ENCODE data around the gene RTL1. TPM values are rescaled to one million over a fixed set of nuclear protein-coding genes. Genes with fewer than 3 reads are reported as not detected.

The RTL1 gene
- total and polyA plus RNA-seq, 2 donors (not counting 1 experiment from before 2014, with no cell fraction given) = not detected

DNA sequence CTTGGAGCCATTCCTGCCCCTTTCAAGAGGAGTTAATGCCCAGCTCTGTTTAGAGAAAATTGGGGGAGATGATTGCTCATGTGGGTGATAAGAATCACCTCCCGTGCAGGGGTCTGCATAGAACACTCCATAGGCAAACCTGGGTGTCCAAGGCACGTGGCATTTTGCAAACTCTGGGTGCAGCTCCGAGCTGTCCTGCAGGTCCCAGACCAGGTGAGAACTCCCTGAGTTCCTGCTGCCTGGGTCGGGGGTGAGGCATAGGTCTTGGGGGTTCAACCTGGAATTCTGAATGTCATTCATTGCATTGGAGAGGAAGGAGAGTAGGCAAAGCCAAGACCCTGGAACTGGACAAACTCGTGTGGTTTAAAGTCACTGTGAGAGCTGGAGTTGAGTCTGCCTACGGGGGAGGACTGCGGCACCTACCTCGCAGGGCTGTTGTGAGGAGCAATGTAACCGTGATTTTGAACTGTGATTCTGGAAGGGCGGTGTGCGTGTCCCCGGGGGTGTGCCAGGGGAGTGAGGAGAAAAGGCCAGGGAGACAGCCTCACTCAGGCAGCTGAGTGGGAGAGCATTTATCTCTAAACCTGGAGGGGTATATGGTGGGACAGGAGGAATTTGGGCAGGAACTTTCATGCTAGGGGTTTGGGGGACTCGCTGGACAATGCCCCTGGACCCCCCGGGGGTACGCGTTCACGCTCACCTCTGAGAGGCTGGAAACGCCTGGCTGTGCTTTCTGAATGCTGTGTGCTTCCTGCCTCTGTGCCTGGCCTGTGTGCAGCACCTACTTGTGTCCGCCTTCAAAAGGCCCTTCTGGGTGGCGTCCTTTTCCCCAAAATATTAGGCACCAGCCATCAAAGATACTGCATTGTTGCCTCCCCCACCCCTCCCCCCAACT, 47.2 kb downstream of the RTL1 start:
- Histone ChIP-seq H3K4me2 (ENCODE audit: extremely low read depth, insufficient read depth, low read length) (no peak overlapping the region), H3K27ac (ENCODE audit: insufficient read depth, low read length) (no peak overlapping the region), H2AFZ (ENCODE audit: low read length) (no peak overlapping the region), H3K27me3 (ENCODE audit: control insufficient read depth, insufficient read depth, low read length) (no peaks in the 10 kb centered on the region), H3K36me3 (ENCODE audit: control insufficient read depth, insufficient read depth, low read length) (peaks cover 1% of the 10 kb centered on the region), H3K9ac (ENCODE audit: insufficient read depth, low read length) (no peak overlapping the region), H4K20me1 (ENCODE audit: control insufficient read depth, extremely low read depth, insufficient read depth, low read length) (no peaks in the 10 kb centered on the region), H3K79me2 (ENCODE audit: control insufficient read depth, insufficient read depth, low read length) (peaks cover 18% of the 10 kb centered on the region), H3K4me1 (ENCODE audit: control insufficient read depth, extremely low read depth, insufficient read depth, low read length) (no peaks in the 10 kb centered on the region), H3K4me3 (replicated peaks in 1 of 4; ENCODE audit: control extremely low read depth in 1 of 4, insufficient read depth in 1 of 4, low read depth in 3 of 4, low read length in 4 of 4) (no peak overlapping the region), H3K9me3 (ENCODE audit: control insufficient read depth, insufficient read depth, low read depth, low read length) (no peaks in the 10 kb centered on the region)
- no peak for DNase-seq (ENCODE audit: low read depth in 2 of 2)
- TF ChIP-seq CTCF (conservative IDR thresholded peaks at IDR 0.05 in 1 of 2, IDR thresholded peaks at IDR 0.05 in 1 of 2; ENCODE audit: low read depth in 1 of 2, low read length in 2 of 2) (no peak), EZH2 (IDR thresholded peaks at IDR 0.05; ENCODE audit: low read length, missing control alignments) (no peak)

GRCh38 chr14:100855256-100855930, 48.1 kb downstream of the RTL1 start:
- H3K4me1 ChIP-seq (ENCODE audit: control insufficient read depth, extremely low read depth, insufficient read depth, low read length) = no peaks in the 10 kb centered on the region
- H3K79me2 ChIP-seq (ENCODE audit: control insufficient read depth, insufficient read depth, low read length) = peaks cover 23% of the 10 kb centered on the region
- H2AFZ ChIP-seq (ENCODE audit: low read length) = no peak overlapping the region
- H3K9ac ChIP-seq (ENCODE audit: insufficient read depth, low read length) = no peak overlapping the region
- no peak for DNase-seq (ENCODE audit: low read depth in 2 of 2)
- no peak overlapping the region for H3K27ac ChIP-seq (ENCODE audit: insufficient read depth, low read length)
- H3K4me2 ChIP-seq (ENCODE audit: extremely low read depth, insufficient read depth, low read length) = no peak overlapping the region
- no peaks in the 10 kb centered on the region for H4K20me1 ChIP-seq (ENCODE audit: control insufficient read depth, extremely low read depth, insufficient read depth, low read length)
- TF ChIP-seq CTCF (conservative IDR thresholded peaks at IDR 0.05 in 1 of 2, IDR thresholded peaks at IDR 0.05 in 1 of 2; ENCODE audit: low read depth in 1 of 2, low read length in 2 of 2) (peak in 1 of 2 donors; percentile 5), EZH2 (IDR thresholded peaks at IDR 0.05; ENCODE audit: low read length, missing control alignments) (no peak)
- H3K4me3 ChIP-seq (replicated peaks in 1 of 4; ENCODE audit: control extremely low read depth in 1 of 4, insufficient read depth in 1 of 4, low read depth in 3 of 4, low read length in 4 of 4) = no peak overlapping the region
- H3K9me3 ChIP-seq (ENCODE audit: control insufficient read depth, insufficient read depth, low read depth, low read length) = no peaks in the 10 kb centered on the region
- peaks cover 1% of the 10 kb centered on the region for H3K36me3 ChIP-seq (ENCODE audit: control insufficient read depth, insufficient read depth, low read length)
- H3K27me3 ChIP-seq (ENCODE audit: control insufficient read depth, insufficient read depth, low read length) = no peaks in the 10 kb centered on the region

DNA sequence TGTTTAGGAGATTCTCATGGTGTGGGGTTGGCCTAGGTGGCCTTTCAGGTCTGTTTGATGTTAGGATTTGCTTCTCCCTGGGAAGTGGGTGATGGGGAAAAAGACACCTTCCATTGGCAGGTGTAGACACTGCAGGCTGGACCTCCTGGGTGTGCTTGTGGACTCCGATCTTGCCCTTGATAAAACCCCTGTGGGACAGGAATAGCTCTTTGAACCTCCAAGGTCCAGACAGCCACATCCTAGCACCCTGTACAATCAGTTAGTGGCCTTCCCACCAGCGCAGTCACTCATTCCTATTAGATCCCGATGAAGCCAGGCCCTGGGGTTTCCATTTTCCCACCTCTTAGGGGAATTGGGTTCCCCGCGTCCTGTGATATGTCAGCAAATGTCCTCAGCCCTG, 49.1 kb downstream of the RTL1 start:
- H3K4me2 ChIP-seq (ENCODE audit: extremely low read depth, insufficient read depth, low read length) = no peak overlapping the region
- no peaks in the 10 kb centered on the region for H3K9me3 ChIP-seq (ENCODE audit: control insufficient read depth, insufficient read depth, low read depth, low read length)
- no peak overlapping the region for H3K9ac ChIP-seq (ENCODE audit: insufficient read depth, low read length)
- no peak overlapping the region for H2AFZ ChIP-seq (ENCODE audit: low read length)
- no peak overlapping the region for H3K4me3 ChIP-seq (replicated peaks in 1 of 4; ENCODE audit: control extremely low read depth in 1 of 4, insufficient read depth in 1 of 4, low read depth in 3 of 4, low read length in 4 of 4)
- peaks cover 24% of the 10 kb centered on the region for H3K79me2 ChIP-seq (ENCODE audit: control insufficient read depth, insufficient read depth, low read length)
- H3K36me3 ChIP-seq (ENCODE audit: control insufficient read depth, insufficient read depth, low read length) = peaks cover 1% of the 10 kb centered on the region
- no peak for DNase-seq (ENCODE audit: low read depth in 2 of 2)
- H3K27ac ChIP-seq (ENCODE audit: insufficient read depth, low read length) = no peak overlapping the region
- no peaks in the 10 kb centered on the region for H4K20me1 ChIP-seq (ENCODE audit: control insufficient read depth, extremely low read depth, insufficient read depth, low read length)
- no peaks in the 10 kb centered on the region for H3K4me1 ChIP-seq (ENCODE audit: control insufficient read depth, extremely low read depth, insufficient read depth, low read length)
- no peaks in the 10 kb centered on the region for H3K27me3 ChIP-seq (ENCODE audit: control insufficient read depth, insufficient read depth, low read length)
- TF ChIP-seq CTCF (conservative IDR thresholded peaks at IDR 0.05 in 1 of 2, IDR thresholded peaks at IDR 0.05 in 1 of 2; ENCODE audit: low read depth in 1 of 2, low read length in 2 of 2) (no peak), EZH2 (IDR thresholded peaks at IDR 0.05; ENCODE audit: low read length, missing control alignments) (no peak)

Measured in fibroblast of lung (primary cell).